Parathyroid adenoma (tissue), 2 donors: ENCODE results near the gene MIGA1.
"Not testable (repeated sequence)": the region's sequence is repeated elsewhere in the genome, so short reads cannot be mapped to it uniquely, and the experiment has no call there.

Source experiments
- H2AFZ ChIP-seq: fragments of 300-600 bp; sonication (generic); one replicate; pipeline ENCODE4 v1.7.0; 2017; ENCODE audit warnings: antibody characterized with exemption, mild to moderate bottlenecking
- H3K27ac ChIP-seq: fragments of 300-600 bp; sonication (generic); one replicate; pipeline ENCODE4 v1.7.0; 2017
- H3K27me3 ChIP-seq: fragments of 300-600 bp; sonication (generic); one replicate; pipeline ENCODE4 v1.7.0; 2017; ENCODE audit warnings: low read length; ENCODE audit not compliant: control insufficient read depth, insufficient read depth
- H3K36me3 ChIP-seq: fragments of 300-600 bp; sonication (generic); one replicate; pipeline ENCODE4 v1.7.0; 2017; ENCODE audit warnings: low read length; ENCODE audit not compliant: control insufficient read depth, insufficient read depth
- H3K4me1 ChIP-seq: fragments of 300-600 bp; sonication (generic); one replicate; pipeline ENCODE4 v1.7.0; 2017; ENCODE audit warnings: control low read depth
- H3K4me2 ChIP-seq: fragments of 300-600 bp; sonication (generic); one replicate; pipeline ENCODE4 v1.7.0; 2017; ENCODE audit warnings: low read length
- H3K4me3 ChIP-seq: fragments of 300-600 bp; sonication (generic); one replicate; pipeline ENCODE4 v1.7.0; 2017; ENCODE audit warnings: low read depth, low read length
- H3K79me2 ChIP-seq: fragments of 300-600 bp; sonication (generic); one replicate; pipeline ENCODE4 v1.7.0; 2017; ENCODE audit warnings: control low read depth
- H3K9ac ChIP-seq: fragments of 300-600 bp; sonication (generic); one replicate; pipeline ENCODE4 v1.7.0; 2017; ENCODE audit warnings: mild to moderate bottlenecking
- H3K9me3 ChIP-seq: fragments of 300-600 bp; sonication (generic); one replicate; pipeline ENCODE4 v1.7.0; 2017; ENCODE audit warnings: low read length; ENCODE audit not compliant: control insufficient read depth
- CTCF ChIP-seq: fragments of 300-600 bp; sonication (generic); IDR thresholded peaks from one replicate; pipeline ENCODE4 v1.7.0; 2017; ENCODE audit warnings: antibody characterized with exemption, mild to moderate bottlenecking
- donor health status: primary hyperparathyroidism.

The MIGA1 gene

DNA sequence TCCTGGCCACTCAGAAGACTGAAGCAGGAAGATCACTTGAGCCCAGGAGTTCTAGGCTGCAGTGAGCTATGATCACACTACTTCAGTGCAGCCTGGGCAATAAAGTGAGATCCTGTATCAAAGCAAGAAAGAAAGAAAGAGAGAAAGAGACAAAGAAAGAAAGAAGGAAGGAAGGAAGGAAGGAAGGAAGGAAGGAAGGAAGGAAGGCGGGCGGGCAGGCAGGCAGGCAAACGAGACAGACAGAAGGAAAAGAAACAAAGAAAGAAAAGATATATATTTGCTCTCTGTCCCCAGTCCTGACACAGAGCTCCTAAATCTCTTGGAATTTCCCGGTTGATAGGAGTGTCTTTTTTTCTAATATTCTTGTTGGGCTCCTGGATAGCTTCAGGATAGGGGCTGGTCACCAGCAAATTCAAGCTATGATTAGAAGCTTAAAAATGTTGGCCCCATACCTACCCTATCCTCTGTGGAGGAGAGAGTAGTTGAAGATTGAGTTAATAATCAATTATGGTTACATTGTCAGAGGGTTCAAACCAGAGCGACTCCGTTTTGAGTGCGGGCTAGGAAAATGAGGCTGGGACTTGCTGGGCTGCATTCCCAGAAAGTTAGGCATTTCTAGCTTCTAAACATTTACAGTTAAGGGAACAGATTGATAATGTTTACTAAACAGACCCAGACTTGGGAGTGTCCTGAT lies 3.3 kb upstream of the MIGA1 start:
- Histone ChIP-seq H3K79me2 (peaks cover 3% of the 10 kb centered on the region), H3K4me1 (no peaks in the 10 kb centered on the region), H3K36me3 (no peaks in the 10 kb centered on the region), H3K9me3 (no peaks in the 10 kb centered on the region), H3K4me2 (no peak overlapping the region), H3K9ac (no peak overlapping the region), H3K4me3 (no peak overlapping the region), H3K27ac (no peak overlapping the region), H2AFZ (no peak overlapping the region), H3K27me3 (no peaks in the 10 kb centered on the region)
- no peak for TF ChIP-seq CTCF

DNA sequence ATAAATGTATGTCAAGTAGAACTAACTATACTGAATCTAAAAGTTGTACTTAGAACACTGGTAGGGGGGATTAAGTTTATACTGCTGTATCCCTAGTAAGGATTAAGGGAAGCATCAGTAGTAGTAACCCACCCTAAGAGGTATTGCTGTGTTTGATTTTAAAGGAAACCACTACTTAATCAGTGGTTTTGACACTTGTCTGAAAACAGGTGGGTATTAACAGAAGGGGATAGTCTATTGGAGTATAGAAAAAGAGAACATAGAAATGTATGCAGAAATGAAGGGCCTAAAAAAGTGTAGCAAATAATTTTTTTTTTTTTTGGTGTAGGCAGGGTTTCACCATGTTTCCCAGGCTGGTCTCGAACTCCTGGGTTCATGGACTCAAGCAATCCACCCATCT lies 2.2 kb downstream of the MIGA1 start:
- H3K4me2 ChIP-seq, result no peak overlapping the region
- no peak overlapping the region for H3K27ac ChIP-seq
- no peak overlapping the region for H3K9ac ChIP-seq
- H3K36me3 ChIP-seq, result no peaks in the 10 kb centered on the region
- no peak overlapping the region for H2AFZ ChIP-seq
- H3K79me2 ChIP-seq, result peaks cover 6% of the 10 kb centered on the region
- no peaks in the 10 kb centered on the region for H3K9me3 ChIP-seq
- no peaks in the 10 kb centered on the region for H3K27me3 ChIP-seq
- no peak overlapping the region for H3K4me3 ChIP-seq
- H3K4me1 ChIP-seq, result no peaks in the 10 kb centered on the region
- TF ChIP-seq CTCF, result no peak

DNA sequence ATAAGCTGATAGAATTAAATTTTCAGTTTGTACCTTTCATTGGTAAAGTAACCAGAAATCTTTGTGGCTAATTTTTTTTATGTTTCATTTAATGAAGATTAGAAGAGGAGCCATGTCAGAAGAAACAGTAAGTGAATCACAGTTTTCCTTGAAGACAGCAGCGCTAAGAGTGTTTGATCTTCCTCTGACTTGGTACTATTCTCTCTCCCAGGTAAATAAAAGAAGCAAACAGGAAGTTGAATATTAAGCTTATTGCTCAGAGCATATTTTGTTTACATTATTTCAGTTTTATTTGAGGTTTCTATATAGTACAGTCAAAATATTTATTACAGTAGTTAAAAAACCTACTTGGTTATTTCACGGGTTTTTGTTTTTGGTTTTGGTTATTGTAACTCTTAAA lies 3.7 kb downstream of the MIGA1 start:
- H3K9ac ChIP-seq, result no peak overlapping the region
- H3K4me3 ChIP-seq, result no peak overlapping the region
- H3K4me1 ChIP-seq, result no peaks in the 10 kb centered on the region
- no peak for TF ChIP-seq CTCF
- H2AFZ ChIP-seq, result no peak overlapping the region
- no peaks in the 10 kb centered on the region for H3K9me3 ChIP-seq
- no peak overlapping the region for H3K27ac ChIP-seq
- H3K36me3 ChIP-seq, result no peaks in the 10 kb centered on the region
- H3K79me2 ChIP-seq, result peaks cover 8% of the 10 kb centered on the region
- H3K27me3 ChIP-seq, result no peaks in the 10 kb centered on the region
- no peak overlapping the region for H3K4me2 ChIP-seq

DNA sequence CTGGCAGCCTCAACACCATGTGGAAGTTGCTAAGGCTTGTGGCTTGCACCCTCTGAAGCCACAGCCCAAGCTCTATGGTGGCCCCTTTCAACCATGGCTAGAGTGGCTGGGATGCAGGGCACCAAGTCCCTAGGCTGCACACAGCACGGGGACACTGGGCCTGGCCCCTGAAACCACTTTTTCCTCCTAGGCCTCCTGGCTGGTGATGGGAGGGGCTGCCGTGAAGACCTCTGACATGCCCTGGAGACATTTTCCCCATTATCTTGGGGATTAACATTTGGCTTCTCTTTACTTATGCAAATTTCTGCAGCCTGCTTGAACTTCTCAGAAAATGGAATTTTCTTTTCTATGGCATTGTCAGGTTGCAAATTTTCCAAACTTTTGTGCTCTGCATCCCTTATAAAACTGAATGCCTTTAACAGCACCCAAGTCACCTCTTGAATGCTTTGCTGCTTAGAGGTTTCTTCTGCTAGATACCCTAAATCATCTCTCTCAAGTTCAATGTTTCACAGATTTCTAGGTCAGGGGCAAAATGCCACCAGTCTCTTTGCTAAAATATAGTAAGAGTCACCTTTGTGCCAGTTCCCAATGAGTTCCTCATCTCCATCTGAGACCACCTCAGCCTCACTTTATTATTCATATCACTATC lies 6.8 kb downstream of the MIGA1 start:
- H3K79me2 ChIP-seq, H3K36me3 ChIP-seq, H2AFZ ChIP-seq, H3K4me2 ChIP-seq, H3K4me3 ChIP-seq, H3K9me3 ChIP-seq, H3K4me1 ChIP-seq, H3K27ac ChIP-seq, H3K9ac ChIP-seq, H3K27me3 ChIP-seq: not testable (repeated sequence)

DNA sequence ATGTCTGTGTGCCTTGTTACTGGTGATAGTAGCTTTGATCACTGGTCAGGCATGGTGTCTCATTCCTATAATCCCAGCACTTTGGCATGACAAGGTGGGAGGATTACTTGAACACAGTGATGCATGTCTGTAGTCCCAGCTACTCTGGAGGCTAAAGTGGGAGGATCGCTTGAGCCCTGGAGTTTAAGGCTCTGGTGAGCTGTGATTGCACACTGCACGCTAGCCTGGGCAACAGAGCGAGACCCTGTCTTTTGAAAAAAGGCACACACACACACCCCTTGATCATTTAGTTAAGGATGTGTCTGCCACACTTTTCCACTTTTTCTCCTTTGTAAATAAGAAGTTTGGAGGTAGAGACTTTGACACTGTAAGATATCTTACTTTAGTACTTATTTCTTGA lies 15.1 kb downstream of the MIGA1 start:
- no peaks in the 10 kb centered on the region for H3K79me2 ChIP-seq

More for the DNA sequence above, 15.1 kb downstream of the MIGA1 start:
- H3K4me3 ChIP-seq, result no peak overlapping the region
- no peak overlapping the region for H3K9ac ChIP-seq
- H3K27ac ChIP-seq, result no peak overlapping the region
- no peaks in the 10 kb centered on the region for H3K36me3 ChIP-seq
- TF ChIP-seq CTCF, result no peak
- no peak overlapping the region for H3K4me2 ChIP-seq
- no peak overlapping the region for H2AFZ ChIP-seq
- H3K27me3 ChIP-seq, result no peaks in the 10 kb centered on the region
- H3K9me3 ChIP-seq, result no peaks in the 10 kb centered on the region
- no peaks in the 10 kb centered on the region for H3K4me1 ChIP-seq
